A549 (cell line): ENCODE data around the gene CAND2. TPM values are rescaled to one million over a fixed set of nuclear protein-coding genes. Genes with fewer than 3 reads are reported as not detected.

Experiments
- ATAC-seq, 2 experiments: fragments of 200-7000 bp in 1 of 2; fragments of >200 bp in 1 of 2; cut with Nextera tagmentation in 1 of 2; cut with Tn5 transposase in 1 of 2; 3 replicates each; pipeline versions ENCODE4 v1.8.0 to v1.9.1; 2018 to 2020; ENCODE audit warnings: mild to moderate bottlenecking in 1 of 2, moderate library complexity in 1 of 2
- CTCF ChIA-PET: fragments of 300-600 bp; sonication (Branson Sonifier 250); formaldehyde crosslinking; extraction: SDS; loops from one replicate; lab custom pipeline; 2021; ENCODE audit warnings: antibody characterized with exemption, inconsistent platforms; lab: Yijun Ruan, JAX
- POLR2A ChIA-PET: fragments of 350-600 bp; formaldehyde crosslinking; extraction: SDS; loops from one replicate; lab custom pipeline; 2021; ENCODE audit warnings: antibody characterized with exemption, inconsistent platforms; lab: Yijun Ruan, JAX
- DNase-seq, 2 experiments: peaks; one replicate each; pipeline versions ENCODE4 v3.0.0 to v3.0.0-alpha.2; 2011 to 2016; ENCODE audit warnings: low read depth in 1 of 2, low spot score in 1 of 2
- FAIRE-seq: peaks from 2 replicates; lab custom pipeline; 2011; peaks lifted over from hg19 to GRCh38; lab: Jason Lieb, UNC
- H3K27ac ChIP-seq, 2 experiments: fragments of >200 bp; sonication (Bioruptor Twin); formaldehyde crosslinking; 3 replicates each; pipeline ENCODE4 v1.5.1; 2016 to 2017
- H3K4me1 ChIP-seq: fragments of >200 bp; sonication (Bioruptor Twin); formaldehyde crosslinking; 3 replicates; pipeline ENCODE4 v1.6.1; 2016
- H3K4me2 ChIP-seq: fragments of >200 bp; sonication (Bioruptor Twin); formaldehyde crosslinking; 3 replicates; pipeline ENCODE4 v1.6.1; 2016
- H3K4me3 ChIP-seq: fragments of >200 bp; sonication (Bioruptor Twin); formaldehyde crosslinking; 3 replicates; pipeline ENCODE4 v1.5.1; 2016
- H3K9me3 ChIP-seq: fragments of >200 bp; sonication (Bioruptor Twin); formaldehyde crosslinking; 3 replicates; pipeline ENCODE4 v1.6.1; 2016
- BCL3 ChIP-seq: fragments of >200 bp; sonication (Bioruptor Twin); formaldehyde crosslinking; IDR thresholded peaks from 3 replicates; pipeline ENCODE4 v1.6.1; 2016
- CBX2 ChIP-seq: fragments of 200-600 bp; sonication (generic); IDR thresholded peaks from 2 replicates; pipeline ENCODE4 v1.6.1; 2016; ENCODE audit warnings: low read depth, mild to moderate bottlenecking, borderline replicate concordance
- CEBPB ChIP-seq, 2 experiments: fragments of >200 bp in 1 of 2; sonication (Bioruptor Twin) in 1 of 2; formaldehyde crosslinking in 1 of 2; IDR thresholded peaks; 2 replicates each; pipeline ENCODE4 v1.6.1; 2012 to 2016
- CHD4 ChIP-seq: fragments of 200-600 bp; sonication (generic); IDR thresholded peaks from 2 replicates; pipeline ENCODE4 v1.6.1; 2016; ENCODE audit warnings: antibody characterized with exemption, mild to moderate bottlenecking, borderline replicate concordance
- CTCF ChIP-seq: fragments of >200 bp; sonication (Bioruptor Twin); formaldehyde crosslinking; IDR thresholded peaks from 3 replicates; pipeline ENCODE4 v1.5.1; 2016
- EHF ChIP-seq: fragments of 250-450 bp; sonication (Bioruptor Pico); IDR thresholded peaks from 2 replicates; pipeline ENCODE4 v1.5.0; 2020; ENCODE audit warnings: mild to moderate bottlenecking
- ELK1 ChIP-seq: fragments of 150-350 bp; IDR thresholded peaks from 2 replicates; pipeline ENCODE4 v1.6.1; 2014; ENCODE audit warnings: low read depth, mild to moderate bottlenecking, low read length
- FOXS1 ChIP-seq: fragments of 250-450 bp; sonication (Bioruptor Pico); IDR thresholded peaks from 2 replicates; pipeline ENCODE4 v1.5.0; 2020; ENCODE audit warnings: mild to moderate bottlenecking, moderate library complexity
- GATA3 ChIP-seq: IDR thresholded peaks from 2 replicates; pipeline ENCODE4 v1.6.1; 2012; ENCODE audit warnings: borderline replicate concordance
- HOXB5 ChIP-seq: fragments of 250-450 bp; sonication (Bioruptor Pico); IDR thresholded peaks from 2 replicates; pipeline ENCODE4 v1.5.0; 2020; ENCODE audit warnings: mild to moderate bottlenecking, moderate library complexity
- JUN ChIP-seq, 2 experiments: fragments of >200 bp; sonication (Bioruptor Twin); formaldehyde crosslinking; IDR thresholded peaks; 2 replicates in 1 of 2; 3 replicates in 1 of 2; pipeline ENCODE4 v1.6.1; 2016 to 2017
- MAX ChIP-seq: IDR thresholded peaks from 2 replicates; pipeline ENCODE4 v1.6.1; 2012
- NR3C1 ChIP-seq: fragments of >200 bp; sonication (Bioruptor Twin); formaldehyde crosslinking; IDR thresholded peaks from 3 replicates; pipeline ENCODE4 v1.6.1; 2017
- REST ChIP-seq: fragments of 200-600 bp; sonication (generic); IDR thresholded peaks from 2 replicates; pipeline ENCODE4 v1.6.1; 2016; ENCODE audit warnings: antibody characterized with exemption, mild to moderate bottlenecking, moderate library complexity
- SMC3 ChIP-seq: fragments of >200 bp; sonication (Bioruptor Twin); formaldehyde crosslinking; IDR thresholded peaks from 3 replicates; pipeline ENCODE4 v1.6.1; 2018; ENCODE audit warnings: inconsistent platforms
- SREBF2 ChIP-seq: fragments of 450-650 bp; IDR thresholded peaks from 2 replicates; pipeline ENCODE4 v1.6.1; 2014; ENCODE audit warnings: mild to moderate bottlenecking, moderate library complexity
- TFCP2L1 ChIP-seq: fragments of 250-450 bp; sonication (Bioruptor Pico); IDR thresholded peaks from 2 replicates; pipeline ENCODE4 v1.5.0; 2021; ENCODE audit warnings: mild to moderate bottlenecking
- TP53 ChIP-seq: fragments of 250-450 bp; sonication (Bioruptor Pico); IDR thresholded peaks from 2 replicates; pipeline ENCODE4 v1.5.0; 2021; ENCODE audit warnings: mild to moderate bottlenecking, moderate library complexity
- ZFP36 ChIP-seq: fragments of 450-650 bp; IDR thresholded peaks from 2 replicates; pipeline ENCODE4 v1.6.1; 2014; ENCODE audit warnings: borderline replicate concordance; ENCODE audit not compliant: partially characterized antibody
- WGBS: methylation state at CpG from one replicate; pipeline ENCODE4 v1.1.6; 2017; ENCODE audit errors: missing lambda C conversion rate; 5-methylcytosine and 5-hydroxymethylcytosine counted together
- polyA plus RNA-seq, 4 experiments: library from polyadenylated mRNA; depleted of rRNA in 3 of 4; stranded (reverse); fragments of >200 nt; fragmentation: RNase III in 1 of 4; extraction: RNeasy Plus Mini Kit Qiagen cat#74134 plus additional on column Dnase treatment in 1 of 4; gene quantifications; 2 replicates in 3 of 4; 3 replicates in 1 of 4; pipeline ENCODE4 v1.2.3, GENCODE V29; 2011 to 2017

CAND2 gene
- polyA plus RNA-seq, 2 of the 4 experiments (the other 2 are of a cell fraction): 0.72 to 0.84 TPM

- no peak for FAIRE-seq
- Histone ChIP-seq H3K4me3 (no peak overlapping the region), H3K4me1 (no peaks in the 10 kb centered on the region), H3K9me3 (no peaks in the 10 kb centered on the region), H3K4me2 (no peak overlapping the region)
- no peak for DNase-seq
- POLR2A ChIA-PET: no interaction called here
- no peak for ATAC-seq
- no peak for TF ChIP-seq TP53 (CRISPR knock-in tag)
- TF ChIP-seq, all 56 proteins: peak for 0
- no peak overlapping the region for H3K27ac ChIP-seq
- CTCF ChIA-PET: interaction anchor here (3.0 kb wide), 1 partner anchor 14 kb away, joined by 13 read pairs; no protein-coding TSS in a partner anchor
- WGBS: 63% methylated on average over 1 of the region's 1 CpG
These were observed 22.8 kb upstream of the CAND2 start for GRCh38 chr3:12773710-12774086.

- TF ChIP-seq CHD4 (no peak), CTCF (no peak), CBX2 (no peak), JUN (IDR thresholded peaks at IDR 0.05) (no peak), TFCP2L1 (no peak), HOXB5 (no peak), CEBPB (IDR thresholded peaks at IDR 0.05) (no peak), MAX (no peak), BCL3 (no peak), REST (no peak), ELK1 (no peak), GATA3 (no peak), FOXS1 (no peak), EHF (no peak), SREBF2 (no peak), SMC3 (no peak), ZFP36 (no peak), NR3C1 (no peak)
- POLR2A ChIA-PET: no interaction called here
- Histone ChIP-seq H3K4me1 (no peaks in the 10 kb centered on the region), H3K4me3 (no peak overlapping the region), H3K9me3 (no peaks in the 10 kb centered on the region), H3K27ac (no peak overlapping the region), H3K4me2 (no peak overlapping the region)
- DNase-seq: no peak
- 10% methylated on average over 4 of the region's 4 CpGs for WGBS
- CTCF ChIA-PET: interaction anchor here (3.0 kb wide), 1 partner anchor 13 kb away, joined by 13 read pairs; no protein-coding TSS in a partner anchor
- FAIRE-seq: no peak
- ATAC-seq: no peak
These were observed 21.9 kb upstream of the CAND2 start for GRCh38 chr3:12774619-12775018.
